Activated CD8-positive, alpha-beta T cell treated with anti-CD3 and anti-CD28 coated beads, Interleukin-2, amount 10 ng/mL, durations not matched to agents 7 days and 5 days (primary cell): ENCODE data around the gene LRMDA. TPM values are rescaled to one million over a fixed set of nuclear protein-coding genes. Genes with fewer than 3 reads are reported as not detected.

Experiments used
- ATAC-seq: fragments of 150-1000 bp; cut with Tn5 transposase; one replicate; pipeline ENCODE4 v1.10.0; 2021; ENCODE audit warnings: moderate library complexity
- CTCF ChIA-PET: fragments of 350-600 bp; sonication (Branson Sonifier 250); formaldehyde crosslinking; loops from one replicate; lab custom pipeline; 2021; ENCODE audit warnings: antibody characterized with exemption; lab: Charles Lee
- POLR2A ChIA-PET: fragments of 350-600 bp; sonication (Branson Sonifier 250); formaldehyde crosslinking; loops from one replicate; lab custom pipeline; 2021; ENCODE audit warnings: antibody characterized with exemption; lab: Charles Lee
- DNase-seq: peaks from one replicate; pipeline ENCODE4 v3.0.0-alpha.2; 2020
- H3K27ac Mint-ChIP-seq: one replicate; pipeline ENCODE4 v1.8.0; 2021; ENCODE audit warnings: mild to moderate bottlenecking, mixed read lengths
- H3K27me3 Mint-ChIP-seq: one replicate; pipeline ENCODE4 v1.8.0; 2021; ENCODE audit warnings: low read depth, mixed read lengths
- H3K36me3 Mint-ChIP-seq: one replicate; pipeline ENCODE4 v1.8.0; 2021; ENCODE audit warnings: low read depth, mixed read lengths
- H3K4me1 Mint-ChIP-seq: one replicate; pipeline ENCODE4 v1.8.0; 2021; ENCODE audit warnings: low read depth, mixed read lengths
- H3K4me3 Mint-ChIP-seq: one replicate; pipeline ENCODE4 v1.8.0; 2021; ENCODE audit warnings: mild to moderate bottlenecking, mixed read lengths
- H3K9me3 Mint-ChIP-seq: one replicate; pipeline ENCODE4 v1.8.0; 2022; ENCODE audit warnings: mixed read lengths; ENCODE audit not compliant: insufficient read depth
- total RNA-seq, 2 experiments: library from RNA; stranded (reverse); gene quantifications; one replicate each; pipeline ENCODE4 v1.2.3, GENCODE V29; 2021

Gene LRMDA
- total RNA-seq, 2 experiments from 2014 or later = not detected

DNA sequence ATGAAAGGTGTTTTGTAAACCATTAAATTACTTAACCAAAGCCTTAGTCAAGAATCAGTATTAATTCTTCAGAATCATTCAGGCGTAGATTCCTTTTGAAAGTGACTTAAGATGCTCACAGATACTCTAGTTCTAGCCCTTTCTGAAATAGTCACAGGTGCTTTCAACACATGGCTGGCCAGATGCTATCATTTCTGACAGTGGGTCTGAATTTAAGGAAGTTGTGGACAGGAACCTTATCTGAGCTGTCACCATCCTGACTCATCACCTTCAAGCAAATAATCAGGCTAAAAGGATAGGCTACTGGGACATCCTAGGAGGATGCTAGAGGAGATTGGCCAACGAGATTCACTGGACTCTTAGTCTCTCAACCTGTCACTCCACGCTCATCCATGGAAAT lies 501.5 kb downstream of the LRMDA start:
- Mint-ChIP-seq H3K36me3 (no peaks in the 10 kb centered on the region), H3K27me3 (no peaks in the 10 kb centered on the region), H3K27ac (no peak overlapping the region), H3K4me1 (no peaks in the 10 kb centered on the region), H3K4me3 (no peak overlapping the region), H3K9me3 (no peaks in the 10 kb centered on the region)
- ATAC-seq (no peak), DNase-seq (no peak)
- CTCF ChIA-PET = no interaction called here
- POLR2A ChIA-PET = no interaction called here

DNA sequence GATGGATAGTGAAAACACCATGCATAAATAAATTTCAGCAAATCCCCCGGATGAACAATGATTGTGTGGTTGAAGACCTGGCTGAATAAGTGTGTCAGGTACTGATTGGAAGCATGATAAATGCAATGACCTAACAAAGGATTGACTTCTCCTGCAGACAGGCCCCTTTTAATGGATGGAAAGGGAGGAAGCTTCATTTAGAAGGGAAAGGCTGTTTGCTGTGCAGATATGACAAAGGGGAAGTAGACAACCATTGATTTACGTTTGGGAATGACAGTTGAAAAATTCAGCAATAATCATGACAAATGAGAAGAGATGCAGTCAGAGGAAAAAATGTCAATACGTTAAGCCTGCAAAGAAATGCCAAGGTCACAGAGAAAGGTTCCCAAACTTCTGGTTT lies 503.8 kb downstream of the LRMDA start:
- H3K4me3 Mint-ChIP-seq = no peak overlapping the region
- no peaks in the 10 kb centered on the region for H3K36me3 Mint-ChIP-seq
- DNase-seq = no peak
- ChIA-PET CTCF (no interaction called here), POLR2A (no interaction called here)
- no peaks in the 10 kb centered on the region for H3K9me3 Mint-ChIP-seq
- no peak overlapping the region for H3K27ac Mint-ChIP-seq
- H3K27me3 Mint-ChIP-seq = no peaks in the 10 kb centered on the region
- H3K4me1 Mint-ChIP-seq = no peaks in the 10 kb centered on the region
- ATAC-seq = no peak

DNA sequence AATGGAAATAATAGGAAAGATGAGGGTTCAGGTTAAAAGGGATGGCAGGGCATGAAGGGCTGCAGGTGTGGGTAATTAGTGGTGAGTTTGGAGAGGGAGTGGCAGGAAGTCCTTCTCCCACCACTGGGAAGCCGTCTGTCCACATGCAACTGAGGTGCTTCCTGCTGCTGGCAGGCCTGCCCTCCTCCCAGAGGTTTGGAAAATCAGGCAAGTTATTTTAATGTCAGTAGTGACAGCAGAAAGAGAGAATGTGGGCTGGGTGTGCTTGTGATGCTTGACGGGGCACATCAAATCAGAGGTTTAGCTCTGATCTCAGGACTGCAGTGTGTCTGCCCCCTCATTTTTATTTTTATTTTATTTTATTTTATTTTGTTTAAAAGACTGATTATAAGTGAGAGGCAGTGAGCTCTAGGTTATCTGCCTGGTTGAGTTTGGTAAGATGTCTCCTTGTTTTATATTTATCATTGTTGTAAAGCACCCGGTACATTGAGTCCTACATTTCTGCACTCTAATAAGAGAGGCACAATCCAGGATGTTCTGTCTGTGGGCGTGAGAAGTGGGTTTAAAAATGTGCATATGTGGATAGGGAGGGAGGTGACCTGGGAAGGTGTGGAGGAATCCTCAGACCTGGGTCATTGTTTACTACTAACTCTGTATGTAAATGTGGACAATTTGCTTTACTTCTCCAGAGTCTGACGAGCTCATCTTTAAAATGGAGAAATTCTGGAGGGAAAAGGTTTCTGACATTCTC lies 504.4 kb downstream of the LRMDA start:
- H3K9me3 Mint-ChIP-seq = no peaks in the 10 kb centered on the region
- no peaks in the 10 kb centered on the region for H3K27me3 Mint-ChIP-seq
- H3K4me1 Mint-ChIP-seq = no peaks in the 10 kb centered on the region
- H3K36me3 Mint-ChIP-seq = no peaks in the 10 kb centered on the region
- H3K4me3 Mint-ChIP-seq = no peak overlapping the region
- ChIA-PET POLR2A (no interaction called here), CTCF (no interaction called here)
- DNase-seq (no peak), ATAC-seq (no peak)
- no peak overlapping the region for H3K27ac Mint-ChIP-seq

DNA sequence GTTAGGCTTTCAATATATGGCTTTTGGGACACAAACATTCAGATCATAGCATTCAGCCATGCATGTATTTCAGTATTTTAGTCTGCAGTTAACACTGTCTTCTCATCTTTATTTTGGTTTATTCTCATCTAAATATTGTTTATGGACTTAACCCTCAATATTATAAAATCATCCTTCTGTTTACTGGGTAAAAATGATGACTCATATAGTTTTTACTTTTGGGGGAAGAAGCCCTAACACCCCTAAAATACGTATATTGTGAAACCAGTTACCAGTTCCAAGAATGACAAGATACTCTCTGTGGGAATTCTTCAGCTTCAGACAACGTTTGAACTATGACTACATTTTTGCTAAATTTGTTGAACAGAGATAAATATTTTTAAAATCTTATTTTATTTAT lies 505.4 kb downstream of the LRMDA start:
- Mint-ChIP-seq H3K36me3 (no peaks in the 10 kb centered on the region), H3K27me3 (no peaks in the 10 kb centered on the region), H3K4me1 (no peaks in the 10 kb centered on the region), H3K4me3 (no peak overlapping the region), H3K27ac (no peak overlapping the region), H3K9me3 (no peaks in the 10 kb centered on the region)
- no peak for DNase-seq
- ATAC-seq = no peak
- POLR2A ChIA-PET = no interaction called here
- CTCF ChIA-PET = no interaction called here

DNA sequence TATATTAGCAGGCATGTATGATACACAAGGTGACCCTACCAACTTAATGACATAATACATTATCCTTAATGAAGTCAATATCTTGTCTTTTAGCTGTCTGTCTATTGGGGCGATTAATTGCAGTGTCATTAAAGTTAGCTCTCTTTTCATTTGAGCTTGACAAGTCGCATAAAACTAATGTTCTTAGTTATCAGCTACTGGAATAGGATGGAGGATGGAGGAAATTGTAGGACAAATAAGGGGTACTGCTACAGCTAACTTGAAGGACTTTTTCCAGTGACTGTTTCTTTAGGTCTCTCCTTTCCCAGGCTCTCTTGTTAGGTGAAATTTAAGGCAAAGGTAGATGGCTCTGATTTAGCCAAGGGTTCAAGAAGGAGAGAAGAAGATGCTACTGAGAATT lies 506.4 kb downstream of the LRMDA start:
- Mint-ChIP-seq H3K9me3 (no peaks in the 10 kb centered on the region), H3K27ac (no peak overlapping the region), H3K27me3 (no peaks in the 10 kb centered on the region), H3K4me1 (no peaks in the 10 kb centered on the region), H3K4me3 (no peak overlapping the region), H3K36me3 (no peaks in the 10 kb centered on the region)
- POLR2A ChIA-PET = no interaction called here
- no peak for DNase-seq
- CTCF ChIA-PET = no interaction called here
- no peak for ATAC-seq

DNA sequence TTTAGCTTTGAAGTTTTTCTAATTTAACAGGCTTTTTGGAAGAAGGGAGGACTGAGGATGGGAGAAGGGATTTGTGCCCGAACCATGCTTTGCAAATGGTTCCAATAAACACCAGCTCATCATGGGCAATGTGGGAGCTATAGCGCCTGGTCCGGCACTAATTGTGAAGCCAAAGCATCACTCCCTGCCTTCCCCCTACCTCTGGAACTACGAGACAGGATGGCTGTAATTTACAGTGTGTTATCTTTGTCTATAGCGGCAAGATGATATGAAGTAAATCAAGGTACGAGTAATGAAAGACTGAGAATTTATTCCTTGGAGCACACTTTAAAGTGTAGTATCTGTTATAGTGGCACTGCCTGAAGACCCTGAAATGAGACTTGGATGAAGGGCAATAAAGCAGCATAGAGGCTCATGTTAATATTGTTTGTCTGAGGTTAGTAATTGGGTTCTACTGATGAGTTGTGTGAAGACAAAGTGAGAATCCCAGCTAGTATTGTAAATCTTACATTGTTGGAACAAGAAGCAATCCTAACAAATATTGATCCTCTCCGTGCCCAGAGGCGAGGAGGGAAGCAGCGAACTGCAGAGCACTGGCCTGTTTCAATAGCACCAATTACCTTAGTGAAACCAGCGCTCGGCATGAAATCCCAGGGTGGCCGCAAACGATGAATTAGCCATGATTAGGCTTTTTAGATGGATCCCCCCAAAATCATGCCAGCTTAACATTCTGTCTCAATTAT lies 507.1 kb downstream of the LRMDA start:
- POLR2A ChIA-PET = no interaction called here
- Mint-ChIP-seq H3K9me3 (no peaks in the 10 kb centered on the region), H3K4me3 (no peak overlapping the region), H3K4me1 (no peaks in the 10 kb centered on the region), H3K27ac (no peak overlapping the region), H3K36me3 (no peaks in the 10 kb centered on the region), H3K27me3 (no peaks in the 10 kb centered on the region)
- no peak for DNase-seq
- CTCF ChIA-PET = no interaction called here
- no peak for ATAC-seq

DNA sequence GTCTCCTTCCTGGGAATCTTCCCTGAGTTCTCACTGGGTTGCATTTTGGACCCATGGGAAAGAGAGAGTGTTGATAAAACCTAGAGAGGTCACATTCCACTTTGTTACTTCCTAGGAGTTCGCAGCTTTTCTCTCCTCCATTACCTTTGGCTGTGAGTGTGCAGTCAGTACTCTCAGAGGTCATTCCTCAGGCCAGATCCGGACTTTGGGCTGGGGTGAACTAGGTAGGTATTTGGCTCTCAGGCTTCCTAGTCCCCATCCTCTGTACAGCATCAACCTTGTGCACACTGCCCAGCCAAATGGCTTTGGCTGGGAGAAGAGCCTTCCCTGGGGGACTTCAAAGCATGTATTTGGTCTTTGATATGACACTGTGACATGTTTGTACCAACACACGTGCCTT lies 508.1 kb downstream of the LRMDA start:
- DNase-seq (no peak), ATAC-seq (no peak)
- no peaks in the 10 kb centered on the region for H3K36me3 Mint-ChIP-seq
- no peak overlapping the region for H3K4me3 Mint-ChIP-seq
- ChIA-PET POLR2A (no interaction called here), CTCF (no interaction called here)
- no peaks in the 10 kb centered on the region for H3K4me1 Mint-ChIP-seq
- H3K9me3 Mint-ChIP-seq = no peaks in the 10 kb centered on the region
- no peak overlapping the region for H3K27ac Mint-ChIP-seq
- H3K27me3 Mint-ChIP-seq = no peaks in the 10 kb centered on the region

DNA sequence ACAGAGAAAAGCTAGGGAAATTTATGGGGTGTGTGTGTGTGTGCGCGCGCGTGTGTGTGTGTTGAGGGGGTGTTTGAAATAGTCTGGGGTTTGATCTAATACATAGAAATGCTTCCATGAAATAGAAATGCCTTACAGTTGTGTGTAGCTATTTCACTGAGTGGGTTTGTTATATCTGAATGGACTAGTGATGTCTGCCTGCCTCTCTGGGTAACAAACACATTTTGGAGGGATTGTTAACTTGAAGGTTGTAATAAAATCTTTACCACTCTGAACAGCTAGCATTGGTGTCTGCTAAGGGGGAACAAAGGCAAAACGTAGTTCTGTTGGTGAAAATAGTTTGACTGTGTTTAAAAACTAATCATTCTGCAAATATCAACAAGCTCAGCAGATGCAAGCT lies 509.3 kb downstream of the LRMDA start:
- H3K4me3 Mint-ChIP-seq = no peak overlapping the region
- H3K4me1 Mint-ChIP-seq = no peaks in the 10 kb centered on the region
- DNase-seq (no peak), ATAC-seq (no peak)
- POLR2A ChIA-PET = interaction anchor here (0.6 kb wide), 1 partner anchor 417 kb away, joined by 3 read pairs; no protein-coding TSS in a partner anchor
- H3K36me3 Mint-ChIP-seq = no peaks in the 10 kb centered on the region
- H3K27me3 Mint-ChIP-seq = no peaks in the 10 kb centered on the region
- no peak overlapping the region for H3K27ac Mint-ChIP-seq
- CTCF ChIA-PET = no interaction called here
- no peaks in the 10 kb centered on the region for H3K9me3 Mint-ChIP-seq

DNA sequence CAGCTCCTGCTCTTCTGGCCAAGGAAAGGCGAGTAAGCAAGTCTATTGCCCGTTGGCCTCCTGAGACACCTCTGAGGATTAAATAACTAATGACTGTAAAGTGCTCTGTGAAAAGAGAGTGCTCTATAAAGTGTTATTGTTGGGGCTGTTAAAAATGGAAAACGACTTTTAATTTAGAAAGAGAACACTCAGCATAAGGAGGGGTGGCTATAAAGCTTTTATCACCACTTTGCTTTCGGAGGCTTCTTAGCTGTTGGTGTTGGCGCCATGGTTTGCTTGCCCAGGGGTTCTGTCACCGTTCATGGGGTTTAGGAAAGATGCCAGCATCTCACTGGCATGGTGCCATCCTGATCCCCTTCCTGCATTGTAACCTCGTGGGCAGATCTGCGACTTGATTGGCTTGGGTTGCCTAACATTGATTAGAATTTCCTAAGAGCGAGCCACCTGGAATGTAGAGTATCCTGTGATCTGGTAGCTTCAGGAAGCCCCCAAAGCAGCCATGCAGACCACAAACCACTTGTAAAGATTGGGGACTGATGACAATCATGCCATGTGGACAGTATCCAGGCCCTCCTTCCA lies 509.9 kb downstream of the LRMDA start:
- ChIA-PET POLR2A (interaction anchor here (0.6 kb wide), 1 partner anchor 416 kb away, joined by 3 read pairs; no protein-coding TSS in a partner anchor), CTCF (no interaction called here)
- Mint-ChIP-seq H3K4me1 (no peaks in the 10 kb centered on the region), H3K27ac (no peak overlapping the region), H3K27me3 (no peaks in the 10 kb centered on the region), H3K9me3 (no peaks in the 10 kb centered on the region), H3K4me3 (no peak overlapping the region), H3K36me3 (no peaks in the 10 kb centered on the region)
- DNase-seq = no peak
- no peak for ATAC-seq

DNA sequence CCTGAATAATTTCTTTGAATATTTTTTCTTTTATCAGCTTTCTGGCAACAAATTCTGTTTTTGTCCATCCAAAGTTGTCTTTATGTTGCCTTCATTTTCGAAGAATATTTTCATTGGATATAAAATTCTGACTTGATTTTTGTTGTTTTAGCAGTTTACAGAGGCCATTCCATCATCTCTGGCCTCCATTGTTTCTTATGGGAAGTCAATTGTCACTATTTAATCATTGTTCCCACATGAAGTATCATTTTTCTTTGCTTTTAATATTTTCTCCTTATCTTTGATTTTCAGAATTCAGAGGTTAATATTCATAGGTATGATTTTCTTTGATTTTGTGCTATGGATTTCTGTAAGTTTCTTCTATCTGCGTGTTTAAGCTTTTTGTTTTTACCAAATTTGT lies 512.6 kb downstream of the LRMDA start:
- ATAC-seq (no peak), DNase-seq (no peak)
- H3K4me3 Mint-ChIP-seq = no peak overlapping the region
- no peaks in the 10 kb centered on the region for H3K36me3 Mint-ChIP-seq
- no peaks in the 10 kb centered on the region for H3K27me3 Mint-ChIP-seq
- ChIA-PET POLR2A (no interaction called here), CTCF (no interaction called here)
- H3K27ac Mint-ChIP-seq = no peak overlapping the region
- no peaks in the 10 kb centered on the region for H3K4me1 Mint-ChIP-seq
- H3K9me3 Mint-ChIP-seq = no peaks in the 10 kb centered on the region

DNA sequence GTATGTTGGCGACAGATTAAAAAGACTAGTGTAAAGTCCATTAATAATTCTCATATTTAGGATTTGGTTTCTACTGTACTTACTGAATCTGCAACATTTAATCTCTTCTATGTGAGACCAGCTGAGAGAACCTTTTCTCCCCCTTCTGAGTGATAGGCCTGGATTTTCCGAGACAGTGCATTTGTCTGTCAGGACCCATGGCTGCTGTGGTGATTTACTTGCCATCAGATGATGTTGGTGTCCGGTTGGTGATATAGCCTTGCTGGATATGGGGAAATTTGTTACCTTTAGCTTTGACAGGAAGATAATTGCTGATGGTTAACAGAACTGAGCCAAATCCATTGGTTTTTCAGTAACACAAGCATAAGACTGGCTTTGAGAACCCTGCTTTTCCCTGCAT lies 517.2 kb downstream of the LRMDA start:
- ATAC-seq = no peak
- H3K9me3 Mint-ChIP-seq = no peaks in the 10 kb centered on the region
- ChIA-PET POLR2A (no interaction called here), CTCF (no interaction called here)
- H3K4me3 Mint-ChIP-seq = no peak overlapping the region
- no peak overlapping the region for H3K27ac Mint-ChIP-seq
- H3K27me3 Mint-ChIP-seq = no peaks in the 10 kb centered on the region
- no peaks in the 10 kb centered on the region for H3K4me1 Mint-ChIP-seq
- DNase-seq = no peak
- no peaks in the 10 kb centered on the region for H3K36me3 Mint-ChIP-seq

DNA sequence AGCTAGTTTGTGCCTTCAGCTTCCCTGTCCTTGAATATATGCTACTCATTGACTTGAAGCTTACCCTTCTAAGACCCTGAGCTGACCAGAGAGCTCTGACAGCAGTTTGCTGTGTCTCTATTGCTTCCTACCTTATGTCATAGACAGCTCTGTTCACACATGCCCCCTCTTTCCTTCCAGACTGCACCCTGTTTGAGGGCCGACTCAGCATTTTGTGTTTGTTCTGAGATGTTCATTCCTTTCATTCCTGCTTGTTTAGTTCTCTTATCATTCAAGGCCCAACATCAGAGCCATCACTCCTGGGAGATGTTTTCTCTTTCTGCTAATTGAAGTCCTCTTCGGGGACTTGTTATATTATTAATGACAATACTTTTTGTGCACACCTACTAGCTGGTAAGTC lies 518.9 kb downstream of the LRMDA start:
- no peak for ATAC-seq
- no peaks in the 10 kb centered on the region for H3K36me3 Mint-ChIP-seq
- H3K27ac Mint-ChIP-seq = no peak overlapping the region
- ChIA-PET POLR2A (no interaction called here), CTCF (no interaction called here)
- no peaks in the 10 kb centered on the region for H3K9me3 Mint-ChIP-seq
- H3K4me1 Mint-ChIP-seq = no peaks in the 10 kb centered on the region
- no peak overlapping the region for H3K4me3 Mint-ChIP-seq
- no peaks in the 10 kb centered on the region for H3K27me3 Mint-ChIP-seq
- DNase-seq = no peak
